ENCODE data around the gene CSRNP3.
A peak's percentile ranks its signal among the peaks of the same experiment; 100 is the strongest.

CSRNP3 gene

DNA sequence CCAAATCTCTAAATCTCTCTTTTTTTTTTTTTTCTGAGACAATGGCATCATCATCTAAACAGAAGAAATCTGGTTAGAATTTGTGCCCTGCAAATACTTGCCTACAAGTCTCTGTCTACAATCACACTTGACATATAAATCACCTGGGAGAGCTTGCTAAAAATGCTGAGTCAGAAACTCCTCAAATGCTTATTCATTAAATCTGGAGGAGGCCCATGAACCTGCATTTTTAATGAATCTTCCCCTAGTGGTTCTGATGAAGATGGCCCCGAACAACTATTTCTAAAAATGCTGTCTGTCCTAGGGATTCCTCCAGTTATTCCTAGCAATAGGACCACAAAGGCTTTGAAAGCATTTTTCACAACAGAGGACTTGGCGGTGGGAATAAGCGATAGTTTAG is 1.6 kb upstream of the CSRNP3 start:
- no peak for DNase-seq (ENCODE audit: low spot score)
- H3K4me3 ChIP-seq = no peak overlapping the region
- H3K27ac ChIP-seq = no peak overlapping the region
- TF ChIP-seq, protein P1, sequence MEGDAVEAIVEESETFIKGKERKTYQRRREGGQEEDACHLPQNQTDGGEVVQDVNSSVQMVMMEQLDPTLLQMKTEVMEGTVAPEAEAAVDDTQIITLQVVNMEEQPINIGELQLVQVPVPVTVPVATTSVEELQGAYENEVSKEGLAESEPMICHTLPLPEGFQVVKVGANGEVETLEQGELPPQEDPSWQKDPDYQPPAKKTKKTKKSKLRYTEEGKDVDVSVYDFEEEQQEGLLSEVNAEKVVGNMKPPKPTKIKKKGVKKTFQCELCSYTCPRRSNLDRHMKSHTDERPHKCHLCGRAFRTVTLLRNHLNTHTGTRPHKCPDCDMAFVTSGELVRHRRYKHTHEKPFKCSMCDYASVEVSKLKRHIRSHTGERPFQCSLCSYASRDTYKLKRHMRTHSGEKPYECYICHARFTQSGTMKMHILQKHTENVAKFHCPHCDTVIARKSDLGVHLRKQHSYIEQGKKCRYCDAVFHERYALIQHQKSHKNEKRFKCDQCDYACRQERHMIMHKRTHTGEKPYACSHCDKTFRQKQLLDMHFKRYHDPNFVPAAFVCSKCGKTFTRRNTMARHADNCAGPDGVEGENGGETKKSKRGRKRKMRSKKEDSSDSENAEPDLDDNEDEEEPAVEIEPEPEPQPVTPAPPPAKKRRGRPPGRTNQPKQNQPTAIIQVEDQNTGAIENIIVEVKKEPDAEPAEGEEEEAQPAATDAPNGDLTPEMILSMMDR (IDR thresholded peaks at IDR 0.05) = no peak

DNA sequence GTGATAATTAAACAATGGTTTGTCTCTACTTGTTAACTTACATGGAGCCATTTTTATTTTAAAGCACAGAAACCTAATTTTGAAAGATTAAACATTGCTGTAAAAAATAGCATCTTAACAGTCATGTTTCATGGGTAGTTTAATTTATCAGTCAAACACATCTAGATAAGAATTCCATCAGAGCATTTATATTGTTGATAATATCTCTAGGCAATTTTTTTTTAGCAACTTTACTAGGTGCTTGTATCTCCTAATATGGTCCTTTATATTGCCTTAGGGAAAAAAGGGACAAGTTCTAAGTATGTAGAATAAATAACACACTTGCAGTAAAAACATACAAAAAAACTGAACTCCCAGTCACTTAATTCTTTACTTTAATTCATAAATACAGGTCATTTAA is 863 bp downstream of the CSRNP3 start:
- Histone ChIP-seq H3K4me3 (peak overlapping the region; percentile 66), H3K27ac (no peak overlapping the region)
- no peak for DNase-seq (ENCODE audit: low spot score)
- TF ChIP-seq, protein P1 (IDR thresholded peaks at IDR 0.05) = no peak

DNA sequence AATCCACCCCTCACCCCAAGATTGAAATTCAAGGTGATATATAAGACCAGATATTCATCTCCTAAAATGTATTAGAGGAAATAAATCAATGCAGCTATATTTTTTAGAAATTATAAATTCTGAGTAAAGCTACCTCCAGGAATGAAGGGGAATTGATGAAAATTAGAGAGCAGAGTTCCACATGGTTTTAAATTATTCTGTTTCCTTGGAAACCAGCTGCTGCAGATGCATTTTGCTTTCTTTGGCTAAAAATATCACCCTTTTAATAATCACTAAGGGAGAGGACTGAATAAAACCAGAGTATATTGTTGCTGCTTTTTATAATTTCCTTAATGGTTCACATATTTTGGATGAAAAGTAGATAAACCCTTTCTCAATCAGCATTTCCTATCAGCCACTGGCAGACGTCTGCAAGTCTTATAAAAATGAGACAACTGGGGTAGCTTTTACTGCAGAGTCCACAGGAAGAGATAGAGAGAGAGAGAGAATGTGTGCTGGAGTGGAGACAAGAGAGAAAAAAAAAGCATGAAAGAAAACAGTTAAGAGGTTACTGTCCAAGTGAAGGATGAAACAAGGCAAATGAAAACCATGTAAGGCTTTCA is 2.0 kb downstream of the CSRNP3 start:
- DNase-seq (ENCODE audit: low spot score) = no peak
- H3K4me3 ChIP-seq = no peak overlapping the region
- TF ChIP-seq, protein P1 (IDR thresholded peaks at IDR 0.05) = no peak
- no peak overlapping the region for H3K27ac ChIP-seq

DNA sequence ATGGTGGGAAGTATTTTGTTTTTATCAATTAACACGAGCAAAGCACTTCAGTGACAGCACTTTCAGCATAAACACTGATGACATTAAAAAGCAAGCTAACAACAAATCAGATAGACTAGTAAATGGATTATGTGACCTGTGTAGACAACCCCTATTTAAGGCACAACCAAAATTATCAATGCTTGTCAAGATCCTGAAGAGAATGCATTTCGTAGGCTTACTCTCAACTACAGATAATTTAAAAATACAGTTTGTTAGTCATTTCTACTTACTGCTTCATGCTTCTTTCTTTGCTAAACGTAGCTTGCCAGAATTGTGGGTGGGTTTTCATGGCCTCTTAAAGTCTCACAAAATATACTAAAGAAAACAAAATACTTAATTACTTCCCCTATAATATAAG is 3.4 kb downstream of the CSRNP3 start:
- no peak overlapping the region for H3K27ac ChIP-seq
- DNase-seq (ENCODE audit: low spot score) = no peak
- no peak overlapping the region for H3K4me3 ChIP-seq
- TF ChIP-seq, protein P1 (IDR thresholded peaks at IDR 0.05) = no peak

DNA sequence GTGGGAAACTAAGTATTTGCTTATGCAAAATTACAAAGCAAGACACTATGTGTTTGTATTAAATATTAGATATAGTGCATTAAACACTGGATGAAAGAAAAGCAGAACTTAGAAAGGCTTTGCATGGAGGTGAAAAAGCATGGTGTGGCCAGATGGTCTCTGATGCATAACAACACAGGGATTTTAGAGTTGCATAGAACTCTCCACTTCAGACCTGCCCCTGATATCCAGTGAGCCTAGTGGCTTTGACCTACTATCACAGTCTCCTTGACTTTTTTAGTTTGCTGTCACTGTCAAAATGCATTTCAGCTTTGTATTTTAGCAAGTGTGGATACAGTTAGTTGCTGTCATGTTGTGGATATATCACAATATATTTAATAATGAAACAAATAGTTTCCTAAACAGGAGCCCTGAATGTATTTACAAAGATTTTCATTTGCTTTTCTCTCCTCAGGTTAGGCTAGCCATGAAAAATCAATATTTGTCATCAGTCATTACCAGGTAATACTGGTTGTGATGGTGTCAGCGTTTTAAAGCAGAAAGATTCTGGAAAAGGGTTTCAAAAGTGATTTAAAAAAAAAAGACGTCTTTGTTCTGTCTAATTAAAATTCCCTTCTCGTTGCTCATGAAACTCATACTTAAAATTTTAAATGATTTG is 5.2 kb downstream of the CSRNP3 start:
- no peak overlapping the region for H3K27ac ChIP-seq
- TF ChIP-seq, protein P1 (IDR thresholded peaks at IDR 0.05) = no peak
- H3K4me3 ChIP-seq = no peak overlapping the region
- DNase-seq (ENCODE audit: low spot score) = no peak

DNA sequence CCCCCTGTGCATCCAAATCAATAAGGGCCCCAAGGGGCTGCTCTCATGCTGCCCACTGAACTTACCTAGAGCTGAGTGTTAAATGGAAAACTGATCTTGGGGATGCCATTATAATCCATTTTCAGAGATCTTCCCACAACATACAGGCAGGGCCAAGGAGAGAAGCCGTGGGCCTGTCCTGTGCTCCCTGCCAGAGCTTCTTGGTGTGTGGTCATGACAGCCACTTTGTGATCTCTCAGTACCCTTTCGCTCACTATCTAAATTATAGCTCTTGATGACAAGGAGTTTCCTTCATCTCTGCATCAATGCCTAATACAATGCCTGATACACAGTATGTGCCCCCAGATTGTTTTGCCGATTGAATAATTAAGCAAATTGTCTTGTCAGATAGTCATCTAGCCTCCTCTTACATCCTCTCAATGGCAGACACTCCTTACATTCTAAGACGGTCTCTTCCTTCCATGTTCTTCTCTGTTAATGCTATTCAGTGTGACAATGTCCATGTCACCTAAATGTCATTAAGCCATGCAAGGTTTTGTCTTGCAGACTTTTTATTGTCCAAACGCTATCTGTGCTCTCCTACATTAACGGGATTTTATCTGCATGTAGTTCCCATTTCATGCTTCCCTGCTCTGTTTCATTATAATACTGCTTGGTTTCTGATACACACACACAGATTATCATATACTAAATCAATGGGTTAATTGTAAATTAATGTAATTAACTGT is 5.9 kb downstream of the CSRNP3 start:
- no peak overlapping the region for H3K4me3 ChIP-seq
- TF ChIP-seq, protein P1 (IDR thresholded peaks at IDR 0.05) = no peak
- no peak overlapping the region for H3K27ac ChIP-seq
- no peak for DNase-seq (ENCODE audit: low spot score)
